Stomach (tissue), 9 donors: ENCODE results near the gene ZNF613. TPM values are rescaled to one million over a fixed set of nuclear protein-coding genes. Genes with fewer than 3 reads are reported as not detected.
"Not testable (repeated sequence)": the region's sequence is repeated elsewhere in the genome, so short reads cannot be mapped to it uniquely, and the experiment has no call there.

Experiments
- DNase-seq, 2 donors: peaks; one replicate each; pipeline versions ENCODE4 v3.0.0 to v3.0.0-alpha.2; 2013 to 2019
- H3K27ac ChIP-seq, 5 donors: fragments of 200-600 bp in 4 of 5; sonication (generic) in 4 of 5; one replicate each; pipeline ENCODE4 v1.5.1; 2013 to 2019; ENCODE audit warnings: mild to moderate bottlenecking in 1 of 5, moderate library complexity in 1 of 5
- H3K27me3 ChIP-seq, 3 donors: fragments of 200-600 bp; sonication (generic); one replicate each; pipeline ENCODE4 v1.5.1; 2017 to 2019; ENCODE audit warnings: mixed run types in 1 of 3
- H3K36me3 ChIP-seq, 4 donors: fragments of 200-600 bp; sonication (generic); 1 replicate in 3 of 4; 2 replicates in 1 of 4; pipeline ENCODE4 v1.5.1; 2016 to 2019
- H3K4me1 ChIP-seq, 4 donors: fragments of 200-600 bp; sonication (generic); one replicate each; pipeline ENCODE4 v1.5.1; 2016 to 2019
- H3K4me3 ChIP-seq, 4 donors: fragments of 200-600 bp; sonication (generic) in 3 of 4; one replicate each; pipeline ENCODE4 v1.5.1; 2016 to 2019; ENCODE audit warnings: mild to moderate bottlenecking in 1 of 4
- H3K9me3 ChIP-seq, 4 donors: fragments of 200-600 bp; sonication (generic); one replicate each; pipeline ENCODE4 v1.5.1; 2016 to 2019
- EP300 ChIP-seq: sonication (generic); formaldehyde crosslinking; IDR thresholded peaks from one replicate; pipeline ENCODE4 v1.6.1; 2017; ENCODE audit warnings: antibody characterized with exemption
- POLR2A ChIP-seq, 4 donors: fragments of 450-650 bp; IDR thresholded peaks; one replicate each; pipeline ENCODE4 v1.6.1; 2016; ENCODE audit warnings: antibody characterized with exemption in 4 of 4, control low read depth in 2 of 4, mild to moderate bottlenecking in 1 of 4, moderate library complexity in 1 of 4
- POLR2AphosphoS5 ChIP-seq, 3 donors: sonication (generic); formaldehyde crosslinking; IDR thresholded peaks; one replicate each; pipeline ENCODE4 v1.6.1; 2016; ENCODE audit warnings: antibody characterized with exemption in 3 of 3
- WGBS, 5 donors: extraction: QIAGEN DNeasy Blood & Tissue Kit in 3 of 5; methylation state at CpG; one replicate each; pipeline versions ENCODE4 v1.1.5 to v1.1.7; 2013 to 2018; 5-methylcytosine and 5-hydroxymethylcytosine counted together
- intact Hi-C: fragments of 100-400 bp; cut with DNase I; formaldehyde crosslinking; loops from one replicate; pipeline ENCODE4 v1.15.1; 2023; ENCODE audit warnings: low total_unique reads
- polyA plus RNA-seq, 3 donors: library from polyadenylated mRNA; stranded (reverse); fragments of 200-250 nt; gene quantifications; one replicate each; pipeline ENCODE4 v1.2.3, GENCODE V29; 2013
- total RNA-seq, 5 donors: library from RNA; depleted of rRNA; stranded (reverse); fragments of >200 nt; gene quantifications; one replicate each; pipeline versions ENCODE4 v1.1.0 to v1.2.3, GENCODE V29; 2014 to 2016
- TF ChIP-seq, protein P1 (sequence below), 7 experiments: fragments of 450-650 bp in 4 of 7; fragments of 200-600 bp in 3 of 7; sonication (generic) in 3 of 7; IDR thresholded peaks; one replicate each; pipeline ENCODE4 v1.5.1; 2016 to 2019; ENCODE audit warnings: antibody characterized with exemption in 7 of 7, control low read depth in 2 of 7, mild to moderate bottlenecking in 1 of 7
- donor health status: healthy with polysubstance abuse.
- donor health status: Bipolar disorder and iron deficiency.
- donor health status: healthy.

ZNF613 gene
- total and polyA plus RNA-seq, 8 donors, result 0.29 to 12.8 (median 2.7) TPM

DNA sequence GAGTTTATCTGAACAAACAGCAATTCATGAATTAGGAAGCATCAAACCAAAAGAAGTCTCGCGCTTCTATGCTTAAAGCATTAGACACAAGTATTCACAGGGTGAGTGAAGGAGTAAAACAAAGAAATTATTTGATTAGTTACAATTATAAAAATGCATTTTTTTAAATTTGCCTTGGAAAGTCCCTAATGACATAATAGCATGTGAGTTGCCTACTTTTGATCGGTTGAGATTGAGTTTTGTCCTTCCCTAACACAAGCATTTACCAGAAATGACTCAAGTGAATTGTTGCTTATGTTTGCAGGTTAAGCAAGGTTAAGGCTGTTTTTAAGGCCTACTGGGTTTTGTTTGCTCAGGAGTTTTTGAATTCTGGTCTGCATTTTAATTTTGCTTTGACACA, 22.1 kb upstream of the ZNF613 start:
- TF ChIP-seq EP300 (no peak), POLR2A (IDR thresholded peaks at IDR 0.05) (no peak), POLR2AphosphoS5 (IDR thresholded peaks at IDR 0.05) (no peak)
- TF ChIP-seq, protein P1, sequence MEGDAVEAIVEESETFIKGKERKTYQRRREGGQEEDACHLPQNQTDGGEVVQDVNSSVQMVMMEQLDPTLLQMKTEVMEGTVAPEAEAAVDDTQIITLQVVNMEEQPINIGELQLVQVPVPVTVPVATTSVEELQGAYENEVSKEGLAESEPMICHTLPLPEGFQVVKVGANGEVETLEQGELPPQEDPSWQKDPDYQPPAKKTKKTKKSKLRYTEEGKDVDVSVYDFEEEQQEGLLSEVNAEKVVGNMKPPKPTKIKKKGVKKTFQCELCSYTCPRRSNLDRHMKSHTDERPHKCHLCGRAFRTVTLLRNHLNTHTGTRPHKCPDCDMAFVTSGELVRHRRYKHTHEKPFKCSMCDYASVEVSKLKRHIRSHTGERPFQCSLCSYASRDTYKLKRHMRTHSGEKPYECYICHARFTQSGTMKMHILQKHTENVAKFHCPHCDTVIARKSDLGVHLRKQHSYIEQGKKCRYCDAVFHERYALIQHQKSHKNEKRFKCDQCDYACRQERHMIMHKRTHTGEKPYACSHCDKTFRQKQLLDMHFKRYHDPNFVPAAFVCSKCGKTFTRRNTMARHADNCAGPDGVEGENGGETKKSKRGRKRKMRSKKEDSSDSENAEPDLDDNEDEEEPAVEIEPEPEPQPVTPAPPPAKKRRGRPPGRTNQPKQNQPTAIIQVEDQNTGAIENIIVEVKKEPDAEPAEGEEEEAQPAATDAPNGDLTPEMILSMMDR (IDR thresholded peaks at IDR 0.05), result no peak
- peaks cover 11 to 16% (median 13%) of the 10 kb centered on the region in 4 donors for H3K4me1 ChIP-seq
- WGBS, 5 donors, result 32 to 50% (median 37%) methylated on average over 3 of the region's 3 CpGs
- H3K4me3 ChIP-seq, result peak overlapping the region; percentile 74 to 84 (median 78)
- intact Hi-C loops, result no loop called here
- peaks cover 11 to 67% (median 40%) of the 10 kb centered on the region in 4 donors for H3K9me3 ChIP-seq
- DNase-seq, result no peak
- peaks cover 0 to 40% (median 4%) of the 10 kb centered on the region in 3 donors for H3K27me3 ChIP-seq
- peak overlapping the region in 1 of 5 donors; percentile 87 for H3K27ac ChIP-seq
- H3K36me3 ChIP-seq, result peaks cover 2 to 22% (median 15%) of the 10 kb centered on the region in 4 donors

DNA sequence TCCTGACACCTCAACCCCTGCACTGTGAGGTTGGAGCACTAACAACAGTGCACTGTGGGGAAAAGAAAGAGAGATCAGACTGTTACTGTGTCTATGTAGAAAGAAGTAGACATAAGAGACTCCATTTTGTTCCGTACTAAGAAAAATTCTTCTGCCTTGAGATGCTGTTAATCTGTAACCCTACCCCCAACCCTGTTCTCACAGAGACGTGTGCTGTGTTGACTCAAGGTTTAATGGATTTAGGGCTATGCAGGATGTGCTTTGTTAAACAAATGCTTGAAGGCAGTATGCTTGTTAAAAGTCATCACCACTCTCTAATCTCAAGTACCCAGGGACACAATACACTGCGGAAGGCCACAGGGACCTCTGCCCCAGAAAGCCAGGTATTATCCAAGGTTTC, 21.6 kb upstream of the ZNF613 start:
- DNase-seq, H3K27ac ChIP-seq, H3K4me3 ChIP-seq, intact Hi-C loops: not testable (repeated sequence)
- H3K27me3 ChIP-seq, result peaks cover 0 to 45% (median 4%) of the 10 kb centered on the region in 3 donors
- peaks cover 10 to 67% (median 41%) of the 10 kb centered on the region in 4 donors for H3K9me3 ChIP-seq
- H3K36me3 ChIP-seq, result peaks cover 0 to 17% (median 11%) of the 10 kb centered on the region in 4 donors
- H3K4me1 ChIP-seq, result peaks cover 11 to 16% (median 13%) of the 10 kb centered on the region in 4 donors
- WGBS, 5 donors, result 59 to 81% (median 68%) methylated on average over 3 of the region's 3 CpGs

DNA sequence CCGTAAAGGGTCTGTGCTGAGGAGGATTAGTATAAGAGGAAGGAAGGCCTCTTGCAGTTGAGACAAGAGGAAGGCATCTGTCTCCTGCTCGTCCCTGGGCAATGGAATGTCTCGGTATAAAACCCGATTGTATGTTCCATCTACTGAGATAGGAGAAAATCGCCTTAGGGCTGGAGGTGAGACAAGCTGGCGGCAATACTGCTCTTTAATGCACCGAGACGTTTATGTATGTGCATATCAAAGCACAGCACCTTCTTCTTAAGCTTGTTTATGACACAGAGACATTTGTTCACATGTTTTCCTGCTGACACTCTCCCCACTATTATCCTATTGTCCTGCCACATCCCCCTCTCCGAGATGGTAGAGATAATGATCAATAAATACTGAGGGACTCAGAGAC, 21.2 kb upstream of the ZNF613 start:
- peaks cover 11 to 16% (median 13%) of the 10 kb centered on the region in 4 donors for H3K4me1 ChIP-seq
- peaks cover 6 to 67% (median 43%) of the 10 kb centered on the region in 4 donors for H3K9me3 ChIP-seq
- 40 to 46% (median 44%) methylated on average over 9 of the region's 9 CpGs for WGBS, 5 donors
- peaks cover 0 to 13% (median 7%) of the 10 kb centered on the region in 4 donors for H3K36me3 ChIP-seq
- H3K4me3 ChIP-seq, DNase-seq, H3K27ac ChIP-seq, intact Hi-C loops: not testable (repeated sequence)
- peaks cover 0 to 47% (median 4%) of the 10 kb centered on the region in 3 donors for H3K27me3 ChIP-seq

DNA sequence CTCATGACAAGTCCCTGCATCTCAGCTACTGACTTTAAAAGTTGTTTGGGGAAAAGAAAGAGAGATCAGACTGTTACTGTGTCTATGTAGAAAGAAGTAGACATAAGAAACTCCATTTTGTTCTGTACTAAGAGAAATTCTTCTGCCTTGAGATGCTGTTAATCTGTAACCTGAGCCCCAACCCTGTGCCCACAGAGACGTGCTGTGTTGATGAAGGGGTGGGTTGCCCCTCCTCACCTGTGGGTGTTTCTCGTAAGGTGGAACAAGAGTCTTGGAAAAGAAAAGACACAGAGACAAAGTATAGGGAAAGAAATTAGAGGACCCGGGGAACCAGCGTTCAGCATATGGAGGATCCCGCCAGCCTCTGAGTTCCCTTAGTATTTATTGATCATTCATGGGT, 19.3 kb upstream of the ZNF613 start:
- H3K27ac ChIP-seq, H3K4me3 ChIP-seq, H3K36me3 ChIP-seq, DNase-seq, intact Hi-C loops: not testable (repeated sequence)
- H3K27me3 ChIP-seq, result peaks cover 0 to 47% (median 4%) of the 10 kb centered on the region in 3 donors
- peaks cover 10 to 13% (median 12%) of the 10 kb centered on the region in 4 donors for H3K4me1 ChIP-seq
- H3K9me3 ChIP-seq, result peaks cover 3 to 65% (median 44%) of the 10 kb centered on the region in 4 donors
- WGBS, 5 donors, result 13 to 31% (median 29%) methylated on average over 5 of the region's 5 CpGs

DNA sequence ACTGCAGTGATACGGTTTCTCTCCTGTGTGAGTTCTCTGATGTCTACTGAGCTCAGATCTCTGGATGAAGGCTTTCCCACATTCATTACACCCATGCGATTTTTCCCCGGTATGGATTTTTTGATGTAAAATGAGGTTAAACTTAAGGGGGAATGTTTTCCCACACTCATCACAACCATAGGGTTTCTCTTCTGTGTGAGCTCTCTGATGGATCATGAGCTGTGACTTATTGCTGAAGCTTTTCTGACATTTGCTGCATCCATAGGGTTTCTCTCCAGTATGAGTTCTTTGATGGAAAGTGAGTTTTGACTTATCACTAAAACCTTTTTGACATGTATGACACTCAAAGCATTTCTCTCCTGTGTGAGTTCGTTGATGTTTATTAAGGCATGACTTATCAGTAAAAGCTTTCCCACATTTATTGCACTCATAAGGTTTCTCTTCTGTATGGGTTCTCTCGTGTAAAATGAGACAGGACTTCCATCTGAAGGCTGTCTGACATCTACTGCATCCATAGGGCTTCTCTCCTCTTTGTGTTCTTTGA, 11.9 kb upstream of the ZNF613 start:
- DNase-seq, result no peak
- TF ChIP-seq POLR2A (IDR thresholded peaks at IDR 0.05) (no peak), EP300 (no peak), POLR2AphosphoS5 (IDR thresholded peaks at IDR 0.05) (no peak)
- TF ChIP-seq, protein P1 (IDR thresholded peaks at IDR 0.05), result no peak
- Histone ChIP-seq H3K4me1 (no peaks in the 10 kb centered on the region), H3K4me3 (no peak overlapping the region), H3K36me3 (no peaks in the 10 kb centered on the region), H3K27me3 (peaks cover 0 to 5% (median 0%) of the 10 kb centered on the region in 3 donors), H3K27ac (no peak overlapping the region), H3K9me3 (peaks cover 13 to 98% (median 89%) of the 10 kb centered on the region in 4 donors)
- 66 to 80% (median 78%) methylated on average over 5 of the region's 5 CpGs for WGBS, 5 donors
- intact Hi-C loops, result no loop called here

DNA sequence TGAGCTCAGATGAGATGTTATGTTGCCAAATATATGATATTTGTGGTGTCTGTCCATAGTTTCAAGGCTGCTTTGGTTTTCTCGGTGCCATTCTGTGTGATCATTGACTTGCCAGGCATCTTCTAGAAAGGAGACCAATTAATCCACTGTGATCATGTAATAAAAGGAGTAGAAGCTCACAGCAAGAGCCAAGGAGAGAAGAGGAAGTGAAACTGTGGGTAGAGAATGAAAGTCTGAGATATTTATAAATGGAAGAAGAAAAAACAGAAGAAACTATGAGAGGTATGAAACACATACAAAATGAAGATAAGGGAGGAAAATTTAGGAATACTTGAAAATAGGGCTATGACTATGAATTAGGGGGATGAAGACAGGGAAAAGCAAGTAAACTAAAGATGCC, 11.1 kb upstream of the ZNF613 start:
- TF ChIP-seq POLR2A (IDR thresholded peaks at IDR 0.05), result no peak
- Histone ChIP-seq H3K4me3 (no peak overlapping the region), H3K27me3 (no peaks in the 10 kb centered on the region), H3K27ac (no peak overlapping the region), H3K9me3 (peaks cover 18 to 99% (median 89%) of the 10 kb centered on the region in 4 donors), H3K36me3 (no peaks in the 10 kb centered on the region), H3K4me1 (no peaks in the 10 kb centered on the region)
- intact Hi-C loops, result no loop called here
- no peak for DNase-seq
- WGBS, 5 donors, result 85 to 97% (median 93%) methylated on average over 1 of the region's 1 CpG
